Stimulated activated CD8-positive, alpha-beta memory T cell treated with anti-CD3 and anti-CD28 coated beads, Interleukin-15, amount 100 ng/mL, for 4 hours (primary cell): Measurements from ENCODE around the gene ZAR1.

Source experiments
- DNase-seq, 2 donors: peaks; one replicate each; pipeline ENCODE4 v3.0.0-alpha.2; 2020; ENCODE audit warnings: low read depth in 2 of 2

The ZAR1 gene

DNA sequence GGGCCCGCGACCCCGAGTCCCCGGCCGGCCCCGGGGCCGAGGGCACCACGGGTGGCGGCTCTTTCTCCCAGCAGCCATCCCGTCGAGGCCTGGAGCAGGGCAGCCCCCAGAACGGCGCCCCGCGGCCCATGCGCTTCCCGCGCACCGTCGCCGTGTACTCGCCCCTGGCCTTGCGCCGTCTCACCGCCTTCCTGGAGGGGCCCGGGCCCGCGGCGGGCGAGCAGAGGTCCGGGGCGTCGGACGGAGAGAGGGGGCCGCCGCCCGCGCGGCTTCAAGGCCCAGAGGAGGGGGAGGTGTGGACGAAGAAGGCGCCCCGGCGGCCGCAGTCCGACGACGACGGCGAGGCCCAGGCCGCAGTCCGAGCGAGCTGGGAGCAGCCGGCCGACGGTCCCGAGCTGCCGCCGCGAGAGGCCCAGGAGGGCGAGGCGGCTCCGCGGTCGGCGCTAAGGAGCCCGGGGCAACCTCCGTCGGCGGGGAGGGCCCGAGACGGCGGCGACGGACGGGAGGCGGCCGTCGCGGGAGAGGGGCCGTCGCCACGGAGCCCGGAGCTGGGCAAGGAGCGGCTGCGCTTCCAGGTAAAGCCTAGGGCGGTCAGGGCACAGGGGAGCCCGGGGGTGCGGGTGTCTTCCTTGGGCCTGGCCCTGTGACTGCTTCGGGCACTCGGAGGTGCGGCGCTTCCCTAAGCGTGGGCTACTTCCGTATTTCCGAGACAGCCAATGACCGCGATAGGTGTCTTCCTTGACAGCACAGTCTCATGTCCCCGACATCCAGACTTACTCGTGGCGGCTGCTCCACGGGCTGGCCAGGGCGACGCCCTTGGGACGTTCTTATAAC, 845 bp downstream of the ZAR1 start:
- DNase-seq, result no peak

DNA sequence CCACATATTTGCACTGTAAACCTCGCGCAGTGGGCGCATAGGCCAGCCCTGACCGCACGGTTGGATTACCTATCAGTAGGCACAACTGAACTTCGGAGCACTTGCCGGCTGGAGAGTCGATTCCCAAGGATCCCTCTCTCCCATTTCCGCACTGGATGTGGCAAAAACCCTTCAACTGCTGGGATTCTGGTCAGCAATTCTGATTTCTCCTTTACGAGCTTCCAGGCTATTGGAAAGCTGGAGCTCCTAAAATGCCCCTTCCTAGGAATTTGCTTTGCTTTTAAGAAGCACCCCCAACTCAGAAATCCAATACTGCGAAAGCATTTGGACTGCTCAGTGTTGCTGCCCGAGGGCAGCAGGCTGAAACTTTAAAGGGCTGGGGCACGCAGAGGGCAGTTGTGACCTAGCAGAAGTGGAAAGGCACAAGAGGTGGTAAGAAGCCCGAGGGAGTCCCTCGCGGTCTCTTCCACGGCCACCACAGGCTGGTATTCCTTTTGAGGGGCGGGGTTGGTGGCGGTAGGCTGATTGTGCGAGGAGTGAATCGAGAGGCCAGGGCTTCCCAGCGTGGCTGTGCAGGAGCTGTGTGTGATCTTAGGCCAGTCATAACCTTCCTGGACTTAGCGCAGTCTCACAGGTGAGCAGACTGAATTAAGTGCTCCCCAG, 1.6 kb downstream of the ZAR1 start:
- no peak for DNase-seq

DNA sequence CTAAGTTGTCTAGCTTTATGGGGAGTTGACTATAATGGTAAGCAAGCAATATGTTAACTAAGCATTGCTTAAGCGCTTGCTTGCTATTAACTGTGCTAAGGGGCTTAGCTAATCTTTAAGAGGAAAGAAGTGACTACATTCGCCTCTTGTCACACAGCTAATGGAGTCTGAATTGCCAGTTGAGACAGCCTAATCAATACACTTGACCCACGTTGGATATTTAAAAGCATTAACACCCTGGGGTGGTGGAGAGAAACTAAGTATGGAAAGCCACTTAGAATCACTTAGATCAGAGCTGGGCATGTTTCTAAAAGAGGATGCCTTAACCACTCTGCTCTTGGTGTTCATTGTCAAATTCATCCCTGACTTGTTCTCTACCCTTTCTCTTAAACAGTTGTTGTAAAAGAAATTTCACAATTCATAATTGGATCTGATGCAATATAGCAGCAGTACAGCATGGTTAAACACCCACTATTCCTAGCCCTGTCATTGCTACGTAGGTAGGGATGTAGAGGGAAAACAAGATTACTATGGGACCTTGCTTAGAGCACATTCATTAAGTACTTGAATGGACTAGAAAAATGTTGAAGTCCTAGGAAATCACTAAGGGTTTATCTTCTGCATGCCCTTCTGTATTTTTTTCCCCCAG, 3.5 kb downstream of the ZAR1 start:
- no peak for DNase-seq

GRCh38 chr4:48495941-48496340, 5.9 kb downstream of the ZAR1 start:
- no peak for DNase-seq

GRCh38 chr4:48498895-48499294, 8.8 kb downstream of the ZAR1 start:
- no peak for DNase-seq

DNA sequence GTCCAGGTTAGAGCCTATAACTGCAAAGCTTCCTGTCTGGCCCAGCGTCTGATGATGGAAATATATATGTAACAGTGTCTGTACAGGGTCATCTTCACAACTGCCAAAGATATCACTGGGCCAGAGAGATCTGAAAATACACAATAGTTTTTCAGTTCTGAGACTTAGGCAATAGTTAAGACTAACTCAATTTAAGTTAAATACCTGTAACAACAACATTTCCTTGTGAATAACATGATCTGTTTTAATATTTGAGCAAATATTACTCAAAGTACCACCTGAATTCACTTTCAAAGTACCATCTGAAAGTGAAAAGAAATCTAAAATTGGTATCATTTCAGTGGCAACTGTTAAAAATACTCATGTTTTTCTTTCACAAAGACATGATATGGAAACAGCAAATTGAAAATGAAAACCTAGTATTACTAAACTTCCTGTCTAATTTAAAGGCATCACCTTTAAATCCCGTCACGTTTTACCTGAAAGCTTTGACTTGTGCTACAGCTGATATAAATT, 9.6 kb downstream of the ZAR1 start:
- DNase-seq, result no peak

DNA sequence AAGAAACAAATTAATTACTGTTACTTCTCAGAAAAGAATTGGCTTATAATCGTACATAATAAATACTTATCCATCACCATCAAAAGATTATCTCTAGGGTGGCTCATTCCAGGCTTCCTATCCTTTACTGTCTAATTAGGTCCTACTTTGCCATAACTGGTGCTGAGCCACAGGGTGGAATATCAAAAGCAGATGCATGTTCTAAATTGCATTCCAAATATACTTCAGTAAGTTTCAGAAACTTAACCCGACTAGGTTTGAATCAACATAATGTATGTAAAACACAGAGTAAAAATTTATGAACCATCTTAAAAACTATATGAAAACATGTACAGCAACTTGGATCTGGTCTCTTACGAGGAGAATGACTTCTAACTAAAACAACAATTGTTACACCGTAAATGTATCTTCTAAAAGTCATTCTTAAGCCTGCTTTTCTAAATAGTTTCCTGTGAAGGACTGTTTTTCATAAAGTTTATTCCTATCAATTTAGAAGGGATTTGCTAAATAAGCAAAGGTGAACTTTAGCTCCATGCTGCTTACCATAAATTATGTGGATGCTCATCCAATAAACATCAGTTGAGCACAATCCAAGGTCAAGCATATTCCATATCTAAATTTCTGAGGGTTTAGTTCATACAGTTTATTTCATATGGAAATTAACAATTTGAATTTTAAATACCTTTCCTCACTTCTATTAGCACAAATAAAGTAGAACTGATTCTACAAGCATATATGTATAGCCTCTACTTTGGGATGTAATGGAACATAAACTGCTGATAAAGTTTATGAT, 13.4 kb downstream of the ZAR1 start:
- DNase-seq, result no peak

- DNase-seq, result no peak
Observed at GRCh38 chr4:48504026-48504330, 13.9 kb downstream of the ZAR1 start.

DNA sequence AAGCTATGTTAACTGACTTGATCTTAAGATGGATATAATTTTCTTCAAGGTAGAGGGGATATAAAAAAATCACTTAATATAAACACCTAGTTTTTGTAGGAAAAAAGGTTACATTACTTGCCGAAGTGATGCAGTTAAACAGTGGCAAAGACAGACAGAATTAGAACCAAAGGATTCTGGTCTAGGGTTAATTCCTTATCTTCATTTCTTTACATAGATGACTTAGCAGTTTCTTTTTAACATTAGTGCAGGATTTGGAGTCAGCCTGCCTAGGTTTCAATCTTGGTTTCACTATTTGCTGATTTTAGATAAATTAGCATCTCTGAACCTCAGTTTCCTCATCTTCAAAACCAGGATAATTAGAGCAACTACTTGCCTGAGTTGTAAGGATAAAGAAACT, 14.3 kb downstream of the ZAR1 start:
- DNase-seq, result no peak

DNA sequence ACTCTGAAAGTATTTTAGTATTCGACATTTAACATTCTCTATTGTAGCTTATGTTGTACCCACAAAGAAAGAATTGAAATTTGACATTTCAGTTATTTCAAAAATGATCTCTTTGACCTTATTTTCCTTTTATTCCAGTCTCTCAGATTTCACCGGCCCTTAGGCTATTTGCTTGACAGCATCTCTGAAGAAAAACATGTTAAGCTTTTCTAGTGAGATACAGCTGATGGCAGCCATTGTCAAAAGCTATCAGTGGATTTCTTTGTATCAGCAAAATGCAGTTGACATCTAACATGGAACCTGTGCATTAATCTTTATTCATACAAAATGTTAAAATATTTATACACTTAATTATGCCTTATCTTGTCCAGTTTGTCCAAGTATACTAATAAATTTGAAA, 16.7 kb downstream of the ZAR1 start:
- no peak for DNase-seq

DNA sequence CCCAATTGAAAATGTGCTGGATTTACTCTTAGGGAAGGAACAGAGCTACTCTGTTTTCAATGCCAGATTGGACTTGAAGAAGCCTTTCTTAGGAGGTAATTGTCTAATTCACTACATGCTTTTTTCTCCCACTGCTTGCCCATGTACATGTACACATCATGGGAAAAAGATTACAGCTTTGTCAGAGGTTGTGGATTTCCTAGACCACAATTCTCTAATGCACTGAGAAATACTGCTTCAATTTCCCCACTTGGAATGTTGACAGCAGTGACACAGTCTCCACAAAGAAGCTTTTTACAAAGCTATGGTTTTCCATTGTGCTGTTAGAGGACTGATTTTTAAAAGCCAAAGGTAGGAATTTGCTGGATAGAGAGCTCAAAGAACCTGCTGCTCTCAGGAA, 19.5 kb downstream of the ZAR1 start:
- DNase-seq, result no peak

DNA sequence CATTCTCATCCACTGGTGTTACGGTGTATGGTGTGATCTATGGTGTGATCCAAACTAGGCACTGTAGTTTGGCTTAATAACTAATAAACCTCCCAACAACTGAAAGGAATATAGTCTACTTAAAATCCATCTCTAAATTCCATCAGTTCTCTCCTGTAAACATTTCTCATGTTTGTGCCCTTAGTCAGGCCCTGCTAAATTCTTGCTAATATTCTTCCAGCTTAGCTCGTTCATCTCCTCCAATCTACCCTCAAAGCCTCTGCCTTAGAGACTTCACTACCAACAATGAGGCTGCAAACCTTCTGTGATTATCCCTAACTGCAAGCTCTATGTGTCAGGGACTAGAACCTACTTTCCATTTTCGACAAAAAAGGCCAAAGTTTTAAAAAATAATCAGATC, 28.1 kb downstream of the ZAR1 start:
- no peak for DNase-seq

DNA sequence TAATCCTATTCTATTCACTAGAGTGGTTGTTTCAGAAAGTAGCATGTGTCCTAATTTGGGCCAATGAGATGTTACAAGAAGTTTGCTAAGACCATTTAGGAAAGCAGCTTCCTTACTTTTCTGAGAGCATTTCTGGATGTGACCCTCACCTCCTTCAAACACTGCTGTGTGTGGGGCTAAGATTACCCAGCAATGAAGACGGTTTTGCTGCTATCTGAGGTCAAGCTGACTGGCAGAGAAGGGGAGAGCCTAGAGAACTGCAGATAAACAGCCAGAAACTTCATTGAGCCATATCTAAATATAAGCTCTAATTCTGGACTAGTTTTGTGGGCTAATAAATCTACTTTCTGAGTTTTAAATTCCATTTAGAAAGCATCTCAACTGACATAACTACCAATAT, 36.4 kb downstream of the ZAR1 start:
- DNase-seq, result no peak

GRCh38 chr4:48538358-48538757, 48.3 kb downstream of the ZAR1 start:
- no peak for DNase-seq

DNA sequence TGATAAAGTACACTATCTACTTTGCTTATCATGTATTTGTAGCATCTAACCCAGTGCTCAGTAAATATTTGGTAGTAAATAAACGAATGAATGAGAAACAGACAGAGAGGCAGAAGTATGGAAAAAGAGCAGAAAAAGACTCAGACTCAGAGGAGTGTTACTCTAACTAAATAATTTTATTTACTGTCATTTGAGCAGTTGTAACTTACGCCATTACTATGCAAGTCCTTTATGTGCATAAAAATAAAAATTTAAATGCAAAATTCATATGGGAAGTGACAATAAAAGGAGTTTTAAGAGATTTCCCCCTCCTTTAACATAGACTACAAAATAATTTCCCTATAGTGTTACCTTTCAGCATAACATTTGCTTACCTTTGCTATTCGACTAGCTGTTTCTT, 49.5 kb downstream of the ZAR1 start:
- no peak for DNase-seq

GRCh38 chr4:48542888-48543287, 52.8 kb downstream of the ZAR1 start:
- no peak for DNase-seq

- DNase-seq, result no peak
Observed at GRCh38 chr4:48543796-48544195, 53.7 kb downstream of the ZAR1 start.
